WTC11 (cell line): ENCODE results near the gene SNX32. TPM values are rescaled to one million over a fixed set of nuclear protein-coding genes. Genes with fewer than 3 reads are reported as not detected.

ENCODE experiments used
- ATAC-seq: fragments of 200-7000 bp; cut with Tn5 transposase; 2 replicates; pipeline ENCODE4 v1.10.0; 2021; ENCODE audit warnings: mild to moderate bottlenecking, moderate library complexity
- CTCF ChIA-PET: fragments of 300-600 bp; sonication (Branson Sonifier 250); formaldehyde crosslinking; loops from one replicate; lab custom pipeline; 2021; ENCODE audit warnings: antibody characterized with exemption; lab: Charles Lee
- POLR2A ChIA-PET: fragments of 350-600 bp; sonication (Branson Sonifier 250); formaldehyde crosslinking; loops from one replicate; lab custom pipeline; 2021; ENCODE audit warnings: antibody characterized with exemption; lab: Charles Lee
- DNase-seq: peaks from one replicate; pipeline ENCODE4 v3.0.0; 2021; ENCODE audit warnings: low spot score
- H3K27ac Mint-ChIP-seq: 2 replicates; pipeline ENCODE4 v1.8.0; 2021; ENCODE audit warnings: mixed read lengths
- H3K27me3 Mint-ChIP-seq: 2 replicates; pipeline ENCODE4 v1.8.0; 2021; ENCODE audit warnings: low read depth, mild to moderate bottlenecking, moderate library complexity, mixed read lengths
- H3K36me3 Mint-ChIP-seq: 2 replicates; pipeline ENCODE4 v1.8.0; 2021; ENCODE audit warnings: mixed read lengths
- H3K4me1 Mint-ChIP-seq: 2 replicates; pipeline ENCODE4 v1.8.0; 2022; ENCODE audit warnings: mixed read lengths
- H3K4me3 Mint-ChIP-seq: 2 replicates; pipeline ENCODE4 v1.8.0; 2021; ENCODE audit warnings: mild to moderate bottlenecking, moderate library complexity, mixed read lengths
- H3K9me3 Mint-ChIP-seq: 2 replicates; pipeline ENCODE4 v1.8.0; 2021; ENCODE audit warnings: mixed read lengths
- EMX1 ChIP-seq: fragments of 250-450 bp; sonication (Bioruptor Pico); IDR thresholded peaks from 2 replicates; pipeline ENCODE4 v1.8.0; 2021; ENCODE audit warnings: mild to moderate bottlenecking
- GABPB1 ChIP-seq: sonication (generic); formaldehyde crosslinking; IDR thresholded peaks from 2 replicates; pipeline ENCODE4 v1.8.1; 2023; ENCODE audit warnings: mild to moderate bottlenecking, missing genetic modification reagents
- JAZF1 ChIP-seq: fragments of 250-450 bp; sonication (Bioruptor Pico); IDR thresholded peaks from 2 replicates; pipeline ENCODE4 v1.9.0; 2021; ENCODE audit warnings: moderate library complexity, mild to moderate bottlenecking, inconsistent platforms
- PRRX2 ChIP-seq: fragments of 250-450 bp; sonication (Bioruptor Pico); IDR thresholded peaks from 2 replicates; pipeline ENCODE4 v1.8.0; 2021; ENCODE audit warnings: mild to moderate bottlenecking
- RORB ChIP-seq: fragments of 250-450 bp; sonication (Bioruptor Pico); IDR thresholded peaks from 2 replicates; pipeline ENCODE4 v1.9.0; 2021; ENCODE audit warnings: mild to moderate bottlenecking
- TEAD1 ChIP-seq: sonication (generic); formaldehyde crosslinking; IDR thresholded peaks from 2 replicates; pipeline ENCODE4 v1.8.0; 2022; ENCODE audit warnings: mild to moderate bottlenecking, missing genetic modification reagents
- TP53 ChIP-seq: sonication (generic); formaldehyde crosslinking; IDR thresholded peaks from 2 replicates; pipeline ENCODE4 v1.8.1; 2023; ENCODE audit warnings: mild to moderate bottlenecking, missing genetic modification reagents
- ZNF317 ChIP-seq: sonication (generic); formaldehyde crosslinking; IDR thresholded peaks from 2 replicates; pipeline ENCODE4 v1.8.1; 2023; ENCODE audit warnings: low read depth, mild to moderate bottlenecking, moderate library complexity, missing genetic modification reagents, borderline replicate concordance
- total RNA-seq: library from RNA; stranded (reverse); gene quantifications from 3 replicates; pipeline ENCODE4 v1.2.3, GENCODE V29; 2021
- TF ChIP-seq, protein P1 (sequence below): sonication (generic); formaldehyde crosslinking; IDR thresholded peaks from 2 replicates; pipeline ENCODE4 v1.8.0; 2022; ENCODE audit warnings: missing genetic modification reagents
- TF ChIP-seq, protein P2 (sequence below): fragments of 250-450 bp; sonication (Bioruptor Pico); IDR thresholded peaks from 2 replicates; pipeline ENCODE4 v1.9.0; 2021; ENCODE audit warnings: mild to moderate bottlenecking
- TF ChIP-seq, protein P3 (sequence below): sonication (generic); formaldehyde crosslinking; conservative IDR thresholded peaks from 2 replicates; pipeline ENCODE4 v1.8.1; 2023; ENCODE audit warnings: mild to moderate bottlenecking, low read depth, missing genetic modification reagents, moderate library complexity
- TF ChIP-seq, protein P4 (sequence below): sonication (generic); formaldehyde crosslinking; IDR thresholded peaks from 2 replicates; pipeline ENCODE4 v1.8.0; 2023; ENCODE audit warnings: missing genetic modification reagents
- TF ChIP-seq, protein P5 (sequence below): sonication (generic); formaldehyde crosslinking; IDR thresholded peaks from 2 replicates; pipeline ENCODE4 v1.8.1; 2022; ENCODE audit warnings: mild to moderate bottlenecking, missing genetic modification reagents, moderate library complexity, borderline replicate concordance

SNX32 gene
- total RNA-seq, 1 experiment from 2014 or later, result 2.9 TPM

DNA sequence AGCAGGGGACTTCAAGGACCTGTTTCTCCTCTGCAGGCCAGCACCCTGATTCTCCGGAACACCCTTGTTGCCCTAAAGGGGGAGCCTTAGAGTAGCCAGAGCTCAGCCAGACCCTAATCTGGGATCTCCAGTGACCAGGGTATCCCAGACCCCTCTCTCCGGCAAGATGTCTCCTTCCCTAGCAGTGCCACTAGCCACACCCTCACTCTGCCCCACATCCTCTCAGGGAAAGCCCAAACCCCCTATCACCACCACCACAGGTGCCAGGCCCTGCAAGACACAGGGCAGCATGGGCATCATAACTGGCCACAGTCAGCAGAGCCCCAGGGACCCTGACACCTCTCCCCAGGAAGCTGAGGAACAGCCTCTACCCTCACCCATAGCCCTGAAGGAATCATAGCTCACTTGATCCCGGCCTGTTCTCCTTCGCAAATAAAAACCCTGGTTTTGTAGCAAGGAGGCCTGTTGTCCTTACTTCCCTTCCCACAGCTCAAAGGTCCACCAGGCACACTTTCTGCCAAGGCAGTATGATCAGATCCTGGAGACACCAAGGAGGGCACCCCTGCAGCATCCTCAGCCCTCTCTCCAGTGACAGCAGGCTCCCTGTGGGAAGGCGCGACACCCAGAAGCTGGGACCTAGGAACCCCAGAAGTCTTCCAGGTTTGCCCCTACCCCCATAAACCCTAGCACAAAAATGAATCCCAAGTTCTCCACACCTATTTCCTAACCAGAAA, 19.6 kb downstream of the SNX32 start (continued):
- TF ChIP-seq, protein P1, sequence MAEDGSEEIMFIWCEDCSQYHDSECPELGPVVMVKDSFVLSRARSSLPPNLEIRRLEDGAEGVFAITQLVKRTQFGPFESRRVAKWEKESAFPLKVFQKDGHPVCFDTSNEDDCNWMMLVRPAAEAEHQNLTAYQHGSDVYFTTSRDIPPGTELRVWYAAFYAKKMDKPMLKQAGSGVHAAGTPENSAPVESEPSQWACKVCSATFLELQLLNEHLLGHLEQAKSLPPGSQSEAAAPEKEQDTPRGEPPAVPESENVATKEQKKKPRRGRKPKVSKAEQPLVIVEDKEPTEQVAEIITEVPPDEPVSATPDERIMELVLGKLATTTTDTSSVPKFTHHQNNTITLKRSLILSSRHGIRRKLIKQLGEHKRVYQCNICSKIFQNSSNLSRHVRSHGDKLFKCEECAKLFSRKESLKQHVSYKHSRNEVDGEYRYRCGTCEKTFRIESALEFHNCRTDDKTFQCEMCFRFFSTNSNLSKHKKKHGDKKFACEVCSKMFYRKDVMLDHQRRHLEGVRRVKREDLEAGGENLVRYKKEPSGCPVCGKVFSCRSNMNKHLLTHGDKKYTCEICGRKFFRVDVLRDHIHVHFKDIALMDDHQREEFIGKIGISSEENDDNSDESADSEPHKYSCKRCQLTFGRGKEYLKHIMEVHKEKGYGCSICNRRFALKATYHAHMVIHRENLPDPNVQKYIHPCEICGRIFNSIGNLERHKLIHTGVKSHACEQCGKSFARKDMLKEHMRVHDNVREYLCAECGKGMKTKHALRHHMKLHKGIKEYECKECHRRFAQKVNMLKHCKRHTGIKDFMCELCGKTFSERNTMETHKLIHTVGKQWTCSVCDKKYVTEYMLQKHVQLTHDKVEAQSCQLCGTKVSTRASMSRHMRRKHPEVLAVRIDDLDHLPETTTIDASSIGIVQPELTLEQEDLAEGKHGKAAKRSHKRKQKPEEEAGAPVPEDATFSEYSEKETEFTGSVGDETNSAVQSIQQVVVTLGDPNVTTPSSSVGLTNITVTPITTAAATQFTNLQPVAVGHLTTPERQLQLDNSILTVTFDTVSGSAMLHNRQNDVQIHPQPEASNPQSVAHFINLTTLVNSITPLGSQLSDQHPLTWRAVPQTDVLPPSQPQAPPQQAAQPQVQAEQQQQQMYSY (CRISPR knock-in tag), result no peak
- TF ChIP-seq TP53 (CRISPR knock-in tag) (no peak), RORB (CRISPR knock-in tag) (no peak), ZNF317 (CRISPR knock-in tag) (no peak), GABPB1 (CRISPR knock-in tag) (no peak)
- TF ChIP-seq, protein P2, sequence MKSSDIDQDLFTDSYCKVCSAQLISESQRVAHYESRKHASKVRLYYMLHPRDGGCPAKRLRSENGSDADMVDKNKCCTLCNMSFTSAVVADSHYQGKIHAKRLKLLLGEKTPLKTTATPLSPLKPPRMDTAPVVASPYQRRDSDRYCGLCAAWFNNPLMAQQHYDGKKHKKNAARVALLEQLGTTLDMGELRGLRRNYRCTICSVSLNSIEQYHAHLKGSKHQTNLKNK (CRISPR knock-in tag), result no peak

DNA sequence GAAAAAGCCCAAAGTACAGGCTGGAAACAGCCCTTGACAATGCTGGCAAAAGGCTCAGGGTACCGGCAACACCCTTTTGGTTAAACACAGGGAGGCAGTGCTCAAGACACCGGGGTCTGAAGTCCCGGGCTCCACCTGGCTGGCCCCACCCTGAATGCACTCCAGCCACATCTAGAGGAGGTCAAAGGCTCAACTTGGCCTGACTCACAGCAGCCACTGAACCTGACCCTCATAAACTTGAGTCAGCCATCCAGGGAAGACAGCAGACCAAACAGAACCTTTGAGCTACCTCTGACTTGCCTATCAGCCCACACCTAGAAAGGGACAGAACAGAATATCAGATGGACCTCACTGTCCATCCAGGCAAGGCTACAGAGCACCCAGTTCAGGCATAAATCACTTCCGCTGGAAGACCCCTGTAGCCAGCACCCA, 20.4 kb downstream of the SNX32 start:
- peak overlapping the region; percentile 41 for H3K27ac Mint-ChIP-seq

More for the DNA sequence above, 20.4 kb downstream of the SNX32 start:
- Mint-ChIP-seq H3K9me3 (peaks cover 6% of the 10 kb centered on the region; the same call in 1 of the 2 replicates), H3K27me3 (no peaks in the 10 kb centered on the region), H3K4me1 (peaks cover 23% of the 10 kb centered on the region), H3K4me3 (peak overlapping the region; percentile 37; the same call in 1 of the 2 replicates), H3K36me3 (peaks cover 53% of the 10 kb centered on the region)
- DNase-seq, result no peak
- POLR2A ChIA-PET, result interaction anchor here (1.0 kb wide), 1 partner anchor 13 kb away, joined by 3 read pairs; no protein-coding TSS in a partner anchor
- no peak for TF ChIP-seq TEAD1 (CRISPR knock-in tag)
- TF ChIP-seq, protein P3, sequence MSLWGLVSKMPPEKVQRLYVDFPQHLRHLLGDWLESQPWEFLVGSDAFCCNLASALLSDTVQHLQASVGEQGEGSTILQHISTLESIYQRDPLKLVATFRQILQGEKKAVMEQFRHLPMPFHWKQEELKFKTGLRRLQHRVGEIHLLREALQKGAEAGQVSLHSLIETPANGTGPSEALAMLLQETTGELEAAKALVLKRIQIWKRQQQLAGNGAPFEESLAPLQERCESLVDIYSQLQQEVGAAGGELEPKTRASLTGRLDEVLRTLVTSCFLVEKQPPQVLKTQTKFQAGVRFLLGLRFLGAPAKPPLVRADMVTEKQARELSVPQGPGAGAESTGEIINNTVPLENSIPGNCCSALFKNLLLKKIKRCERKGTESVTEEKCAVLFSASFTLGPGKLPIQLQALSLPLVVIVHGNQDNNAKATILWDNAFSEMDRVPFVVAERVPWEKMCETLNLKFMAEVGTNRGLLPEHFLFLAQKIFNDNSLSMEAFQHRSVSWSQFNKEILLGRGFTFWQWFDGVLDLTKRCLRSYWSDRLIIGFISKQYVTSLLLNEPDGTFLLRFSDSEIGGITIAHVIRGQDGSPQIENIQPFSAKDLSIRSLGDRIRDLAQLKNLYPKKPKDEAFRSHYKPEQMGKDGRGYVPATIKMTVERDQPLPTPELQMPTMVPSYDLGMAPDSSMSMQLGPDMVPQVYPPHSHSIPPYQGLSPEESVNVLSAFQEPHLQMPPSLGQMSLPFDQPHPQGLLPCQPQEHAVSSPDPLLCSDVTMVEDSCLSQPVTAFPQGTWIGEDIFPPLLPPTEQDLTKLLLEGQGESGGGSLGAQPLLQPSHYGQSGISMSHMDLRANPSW (CRISPR knock-in tag), result no peak
- TF ChIP-seq, protein P4, sequence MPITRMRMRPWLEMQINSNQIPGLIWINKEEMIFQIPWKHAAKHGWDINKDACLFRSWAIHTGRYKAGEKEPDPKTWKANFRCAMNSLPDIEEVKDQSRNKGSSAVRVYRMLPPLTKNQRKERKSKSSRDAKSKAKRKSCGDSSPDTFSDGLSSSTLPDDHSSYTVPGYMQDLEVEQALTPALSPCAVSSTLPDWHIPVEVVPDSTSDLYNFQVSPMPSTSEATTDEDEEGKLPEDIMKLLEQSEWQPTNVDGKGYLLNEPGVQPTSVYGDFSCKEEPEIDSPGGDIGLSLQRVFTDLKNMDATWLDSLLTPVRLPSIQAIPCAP (CRISPR knock-in tag), result no peak
- TF ChIP-seq PRRX2 (CRISPR knock-in tag), result no peak
- no peak for TF ChIP-seq EMX1 (CRISPR knock-in tag)
- TF ChIP-seq, protein P5, sequence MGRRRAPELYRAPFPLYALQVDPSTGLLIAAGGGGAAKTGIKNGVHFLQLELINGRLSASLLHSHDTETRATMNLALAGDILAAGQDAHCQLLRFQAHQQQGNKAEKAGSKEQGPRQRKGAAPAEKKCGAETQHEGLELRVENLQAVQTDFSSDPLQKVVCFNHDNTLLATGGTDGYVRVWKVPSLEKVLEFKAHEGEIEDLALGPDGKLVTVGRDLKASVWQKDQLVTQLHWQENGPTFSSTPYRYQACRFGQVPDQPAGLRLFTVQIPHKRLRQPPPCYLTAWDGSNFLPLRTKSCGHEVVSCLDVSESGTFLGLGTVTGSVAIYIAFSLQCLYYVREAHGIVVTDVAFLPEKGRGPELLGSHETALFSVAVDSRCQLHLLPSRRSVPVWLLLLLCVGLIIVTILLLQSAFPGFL (CRISPR knock-in tag), result no peak
- TF ChIP-seq JAZF1 (CRISPR knock-in tag), result no peak
- no peak for ATAC-seq
- CTCF ChIA-PET, result interaction anchor here (3.6 to 6.3 kb wide), 2 partner anchors 31 to 36 kb away, joined by 49 to 134 read pairs; partner anchors contain the start of genes CCDC85B and FIBP
